CD4-positive, CD25-positive, alpha-beta regulatory T cell (primary cell): ENCODE measurements around the gene DNAI2. TPM values are rescaled to one million over a fixed set of nuclear protein-coding genes. Genes with fewer than 3 reads are reported as not detected.

Experiments used
- ATAC-seq, 2 donors: fragments of 150-1000 bp; cut with Tn5 transposase; one replicate each; pipeline ENCODE4 v1.10.0; 2021; ENCODE audit warnings: low read depth in 2 of 2, moderate number of reproducible peaks in 2 of 2, moderate library complexity in 1 of 2
- DNase-seq, 3 donors: peaks; one replicate each; pipeline versions ENCODE4 v3.0.0 to v3.0.0-alpha.2; 2012 to 2022; ENCODE audit warnings: mixed read lengths in 1 of 3
- H3K27ac ChIP-seq: one replicate; pipeline ENCODE4 v1.7.0; 2013; ENCODE audit warnings: mild to moderate bottlenecking, low read length; ENCODE audit not compliant: insufficient read depth, poor library complexity, severe bottlenecking
- H3K27me3 ChIP-seq: one replicate; pipeline ENCODE4 v1.7.0; 2013; ENCODE audit warnings: low read length; ENCODE audit not compliant: control insufficient read depth, insufficient read depth
- H3K36me3 ChIP-seq: one replicate; pipeline ENCODE4 v1.7.0; 2013; ENCODE audit warnings: mild to moderate bottlenecking, low read length, moderate library complexity; ENCODE audit not compliant: control insufficient read depth, insufficient read depth
- H3K4me1 ChIP-seq: 2 replicates; pipeline ENCODE4 v1.7.0; 2013; ENCODE audit warnings: mild to moderate bottlenecking, low read length; ENCODE audit not compliant: insufficient read depth, control insufficient read depth, poor library complexity, severe bottlenecking
- H3K4me3 ChIP-seq: one replicate; pipeline ENCODE4 v1.7.0; 2013; ENCODE audit warnings: low read depth, mild to moderate bottlenecking, low read length, moderate library complexity
- H3K9me3 ChIP-seq, 2 experiments: 1 replicate in 1 of 2; 2 replicates in 1 of 2; pipeline ENCODE4 v1.7.0; 2013; ENCODE audit warnings: low read length in 2 of 2, mild to moderate bottlenecking in 1 of 2, moderate library complexity in 1 of 2; ENCODE audit not compliant: control insufficient read depth in 2 of 2
- H3K27ac Mint-ChIP-seq, 3 donors: one replicate each; pipeline ENCODE4 v1.8.0; 2020 to 2022; ENCODE audit warnings: mild to moderate bottlenecking in 3 of 3, mixed read lengths in 3 of 3, moderate library complexity in 2 of 3
- H3K27me3 Mint-ChIP-seq: one replicate; pipeline ENCODE4 v1.8.0; 2022; ENCODE audit warnings: mild to moderate bottlenecking, mixed read lengths
- H3K36me3 Mint-ChIP-seq: one replicate; pipeline ENCODE4 v1.8.0; 2020; ENCODE audit warnings: mixed read lengths
- H3K4me1 Mint-ChIP-seq, 4 donors: one replicate each; pipeline ENCODE4 v1.8.0; 2020 to 2022; ENCODE audit warnings: mixed read lengths in 4 of 4, mild to moderate bottlenecking in 1 of 4
- H3K4me3 Mint-ChIP-seq, 4 donors: one replicate each; pipeline ENCODE4 v1.8.0; 2020 to 2022; ENCODE audit warnings: mild to moderate bottlenecking in 4 of 4, mixed read lengths in 4 of 4, moderate library complexity in 3 of 4
- H3K9me3 Mint-ChIP-seq, 7 donors: one replicate each; pipeline ENCODE4 v1.8.0; 2020 to 2022; ENCODE audit warnings: mixed read lengths in 7 of 7, mild to moderate bottlenecking in 3 of 7, moderate library complexity in 2 of 7
- polyA plus RNA-seq, 4 donors: library from polyadenylated mRNA; unstranded; fragments of 300-500 nt; fragmentation: Illumina TruSeq; gene quantifications; one replicate each; pipeline ENCODE4 v1.2.3, GENCODE V29; 2021
- total RNA-seq: library from RNA; stranded (reverse); gene quantifications from one replicate; pipeline ENCODE4 v1.2.3, GENCODE V29; 2022

The DNAI2 gene
- total and polyA plus RNA-seq, 5 donors from 2014 or later, result 0.10 to 1.5 (median 0.23) TPM; not detected in 2

- H3K27me3 Mint-ChIP-seq, result peaks cover 6% of the 10 kb centered on the region
- no peak overlapping the region for H3K4me3 Mint-ChIP-seq
- H3K4me1 Mint-ChIP-seq, result no peaks in the 10 kb centered on the region
- no peak for ATAC-seq
- H3K4me3 ChIP-seq, result no peak overlapping the region
- H3K27ac ChIP-seq, result no peak overlapping the region
- no peak overlapping the region for H3K27ac Mint-ChIP-seq
- H3K9me3 Mint-ChIP-seq, result peaks cover 0 to 2% (median 0%) of the 10 kb centered on the region in 7 donors
- H3K4me1 ChIP-seq, result no peaks in the 10 kb centered on the region
- no peaks in the 10 kb centered on the region for H3K36me3 ChIP-seq
- H3K36me3 Mint-ChIP-seq, result no peaks in the 10 kb centered on the region
- no peaks in the 10 kb centered on the region for H3K27me3 ChIP-seq
- no peak for DNase-seq
- H3K9me3 ChIP-seq, result no peaks in the 10 kb centered on the region
Observed at GRCh38 chr17:74343121-74343520, 69.1 kb downstream of the DNAI2 start.

- H3K9me3 Mint-ChIP-seq, result peaks cover 0 to 2% (median 0%) of the 10 kb centered on the region in 7 donors
- Histone ChIP-seq H3K36me3 (no peaks in the 10 kb centered on the region), H3K27ac (no peak overlapping the region), H3K4me1 (no peaks in the 10 kb centered on the region), H3K9me3 (no peaks in the 10 kb centered on the region), H3K4me3 (no peak overlapping the region), H3K27me3 (no peaks in the 10 kb centered on the region)
- DNase-seq (no peak), ATAC-seq (no peak)
- no peaks in the 10 kb centered on the region for H3K36me3 Mint-ChIP-seq
- peaks cover 9% of the 10 kb centered on the region for H3K27me3 Mint-ChIP-seq
- no peak overlapping the region for H3K27ac Mint-ChIP-seq
- no peaks in the 10 kb centered on the region for H3K4me1 Mint-ChIP-seq
- H3K4me3 Mint-ChIP-seq, result no peak overlapping the region
Observed at GRCh38 chr17:74343526-74344284, 69.7 kb downstream of the DNAI2 start.

DNA sequence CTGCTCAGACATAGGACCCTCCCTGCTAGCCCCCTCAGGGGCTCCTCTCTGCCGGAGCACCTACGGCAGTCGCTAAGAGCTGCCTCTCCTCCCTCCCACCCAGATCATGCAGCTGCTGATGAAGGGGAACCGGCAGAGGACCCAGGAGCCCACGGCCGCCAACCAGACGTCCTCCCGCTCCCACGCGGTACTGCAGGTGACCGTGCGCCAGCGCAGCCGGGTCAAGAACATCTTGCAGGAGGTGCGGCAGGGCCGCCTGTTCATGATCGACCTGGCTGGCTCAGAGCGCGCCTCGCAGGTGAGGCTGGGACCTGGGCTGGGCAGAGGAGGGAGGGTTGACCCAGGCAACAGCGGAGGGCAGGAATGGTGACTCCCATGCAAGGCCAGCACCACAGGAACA is 70.6 kb downstream of the DNAI2 start:
- Mint-ChIP-seq H3K4me1 (no peaks in the 10 kb centered on the region), H3K4me3 (no peak overlapping the region), H3K36me3 (no peaks in the 10 kb centered on the region), H3K27me3 (peaks cover 11% of the 10 kb centered on the region), H3K9me3 (peaks cover 0 to 2% (median 0%) of the 10 kb centered on the region in 7 donors), H3K27ac (no peak overlapping the region)
- no peaks in the 10 kb centered on the region for H3K27me3 ChIP-seq
- no peaks in the 10 kb centered on the region for H3K9me3 ChIP-seq
- no peak for DNase-seq
- no peak overlapping the region for H3K27ac ChIP-seq
- ATAC-seq, result no peak
- no peaks in the 10 kb centered on the region for H3K36me3 ChIP-seq
- no peak overlapping the region for H3K4me3 ChIP-seq
- no peaks in the 10 kb centered on the region for H3K4me1 ChIP-seq

DNA sequence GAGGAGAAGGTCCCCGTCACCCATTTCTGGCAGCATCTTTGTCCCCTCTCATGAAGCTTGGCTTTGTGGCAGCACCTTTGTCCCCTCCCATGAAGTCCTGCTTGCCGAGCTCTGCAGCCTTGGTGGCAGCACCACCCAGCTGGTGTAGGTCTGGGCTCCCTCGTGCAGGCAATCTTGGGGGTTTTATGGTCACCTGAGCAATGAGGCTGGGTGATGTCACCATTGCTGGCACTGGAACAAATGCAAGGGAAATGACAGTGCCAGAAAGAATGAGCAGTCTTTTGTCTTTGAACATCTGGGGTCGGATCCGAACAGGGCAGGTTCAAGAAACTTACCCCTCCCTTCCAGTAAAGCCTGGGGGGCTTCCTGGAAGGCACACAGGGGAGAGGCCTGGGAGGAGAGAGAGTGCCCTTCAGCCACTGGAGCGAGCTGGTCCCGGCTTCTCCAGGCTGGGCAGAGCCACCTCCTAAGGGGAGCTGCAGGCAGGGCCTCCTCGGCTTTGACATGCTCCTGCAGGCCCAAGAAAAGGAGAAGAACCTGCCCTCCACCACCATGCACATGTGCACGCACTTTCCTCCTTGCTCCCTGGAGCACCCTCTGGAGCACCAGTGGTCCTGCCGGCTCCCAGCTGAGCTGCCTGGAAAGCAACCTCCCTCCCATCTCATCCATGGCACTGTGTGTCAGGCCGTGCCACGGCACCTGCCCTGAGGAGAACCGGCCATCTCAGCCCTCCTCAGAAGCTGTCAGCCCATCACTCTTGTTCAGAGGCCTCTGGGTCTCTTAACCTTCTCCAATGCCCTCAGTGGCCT is 71.6 kb downstream of the DNAI2 start:
- Mint-ChIP-seq H3K4me1 (no peaks in the 10 kb centered on the region), H3K36me3 (no peaks in the 10 kb centered on the region), H3K27me3 (peaks cover 19% of the 10 kb centered on the region), H3K9me3 (peaks cover 0 to 2% (median 0%) of the 10 kb centered on the region in 7 donors), H3K4me3 (no peak overlapping the region), H3K27ac (no peak overlapping the region)
- H3K9me3 ChIP-seq, result no peaks in the 10 kb centered on the region
- no peak overlapping the region for H3K27ac ChIP-seq
- ATAC-seq (no peak), DNase-seq (no peak)
- no peaks in the 10 kb centered on the region for H3K4me1 ChIP-seq
- no peak overlapping the region for H3K4me3 ChIP-seq
- no peaks in the 10 kb centered on the region for H3K36me3 ChIP-seq
- H3K27me3 ChIP-seq, result no peaks in the 10 kb centered on the region

DNA sequence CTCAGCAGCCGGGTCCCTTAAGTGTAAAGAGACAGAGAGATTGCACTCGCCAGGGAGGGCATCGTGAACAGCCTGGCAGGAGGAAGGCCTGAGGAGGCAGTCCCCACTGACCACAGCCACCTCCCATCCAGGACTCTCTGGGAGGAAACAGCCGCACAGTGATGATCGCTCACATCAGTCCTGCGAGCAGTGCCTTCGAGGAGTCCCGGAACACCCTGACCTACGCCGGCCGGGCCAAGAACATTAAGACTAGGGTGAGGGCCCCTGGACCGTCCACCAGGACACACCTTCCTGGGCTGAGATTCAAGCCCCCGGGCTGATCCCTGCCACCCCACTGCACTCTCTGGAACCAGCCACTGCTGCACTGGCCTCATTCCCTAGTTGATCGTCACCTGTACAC is 73.6 kb downstream of the DNAI2 start:
- Mint-ChIP-seq H3K4me3 (no peak overlapping the region), H3K27ac (no peak overlapping the region), H3K4me1 (no peaks in the 10 kb centered on the region), H3K36me3 (no peaks in the 10 kb centered on the region), H3K27me3 (peaks cover 29% of the 10 kb centered on the region), H3K9me3 (peaks cover 0 to 2% (median 0%) of the 10 kb centered on the region in 7 donors)
- no peaks in the 10 kb centered on the region for H3K4me1 ChIP-seq
- no peak overlapping the region for H3K27ac ChIP-seq
- H3K27me3 ChIP-seq, result no peaks in the 10 kb centered on the region
- H3K9me3 ChIP-seq, result no peaks in the 10 kb centered on the region
- H3K36me3 ChIP-seq, result no peaks in the 10 kb centered on the region
- ATAC-seq (no peak), DNase-seq (no peak)
- no peak overlapping the region for H3K4me3 ChIP-seq

GRCh38 chr17:74349120-74349519 is 75.1 kb downstream of the DNAI2 start:
- Mint-ChIP-seq H3K4me1 (peaks cover 0 to 6% (median 3%) of the 10 kb centered on the region in 4 donors), H3K9me3 (no peaks in the 10 kb centered on the region), H3K27me3 (peaks cover 44% of the 10 kb centered on the region), H3K4me3 (no peak overlapping the region), H3K36me3 (no peaks in the 10 kb centered on the region), H3K27ac (no peak overlapping the region)
- Histone ChIP-seq H3K9me3 (no peaks in the 10 kb centered on the region), H3K27me3 (peaks cover 2% of the 10 kb centered on the region), H3K27ac (no peak overlapping the region), H3K4me3 (no peak overlapping the region), H3K4me1 (no peaks in the 10 kb centered on the region), H3K36me3 (no peaks in the 10 kb centered on the region)
- DNase-seq (no peak), ATAC-seq (no peak)

- no peaks in the 10 kb centered on the region for H3K9me3 Mint-ChIP-seq
- peaks cover 0 to 11% (median 4%) of the 10 kb centered on the region in 4 donors for H3K4me1 Mint-ChIP-seq
- Histone ChIP-seq H3K27ac (no peak overlapping the region), H3K36me3 (no peaks in the 10 kb centered on the region), H3K4me1 (no peaks in the 10 kb centered on the region), H3K27me3 (peaks cover 3% of the 10 kb centered on the region), H3K9me3 (no peaks in the 10 kb centered on the region), H3K4me3 (no peak overlapping the region)
- DNase-seq (no peak), ATAC-seq (no peak)
- H3K27me3 Mint-ChIP-seq, result peaks cover 48% of the 10 kb centered on the region
- no peaks in the 10 kb centered on the region for H3K36me3 Mint-ChIP-seq
- H3K27ac Mint-ChIP-seq, result no peak overlapping the region
- H3K4me3 Mint-ChIP-seq, result no peak overlapping the region
Observed at GRCh38 chr17:74350486-74350885, 76.5 kb downstream of the DNAI2 start.
